Keratinocyte (primary cell): ENCODE results near the gene KMT2B. TPM values are rescaled to one million over a fixed set of nuclear protein-coding genes. Genes with fewer than 3 reads are reported as not detected.

Source experiments
- DNase-seq: peaks from one replicate; pipeline ENCODE4 v3.0.0-alpha.2; 2011; ENCODE audit warnings: low read depth, missing footprints, low spot score
- FAIRE-seq: peaks from 2 replicates; lab custom pipeline; 2011; peaks lifted over from hg19 to GRCh38; lab: Jason Lieb, UNC
- H2AFZ ChIP-seq: 2 replicates; pipeline ENCODE4 v1.6.0; 2012; ENCODE audit warnings: low read length, control low read depth, inconsistent platforms; ENCODE audit not compliant: control insufficient read depth
- H3K27ac ChIP-seq: 2 replicates; pipeline ENCODE4 v1.5.1; 2011; ENCODE audit warnings: low read length; ENCODE audit not compliant: control insufficient read depth, insufficient read depth
- H3K27me3 ChIP-seq: 3 replicates; pipeline ENCODE4 v1.6.0; 2011; ENCODE audit warnings: low read length; ENCODE audit not compliant: control insufficient read depth, insufficient read depth; ENCODE audit errors: extremely low read depth
- H3K36me3 ChIP-seq, 2 experiments: 2 replicates in 1 of 2; 3 replicates in 1 of 2; pipeline ENCODE4 v1.5.1; 2011; ENCODE audit warnings: low read length in 2 of 2, mild to moderate bottlenecking in 1 of 2; ENCODE audit not compliant: control insufficient read depth in 2 of 2, insufficient read depth in 2 of 2; ENCODE audit errors: extremely low read depth in 1 of 2
- H3K4me1 ChIP-seq: 3 replicates; pipeline ENCODE4 v1.5.1; 2011; ENCODE audit warnings: low read length; ENCODE audit not compliant: control insufficient read depth, insufficient read depth; ENCODE audit errors: extremely low read depth
- H3K4me2 ChIP-seq: 3 replicates; pipeline ENCODE4 v1.6.0; 2011; ENCODE audit warnings: low read depth, low read length; ENCODE audit not compliant: control insufficient read depth, insufficient read depth; ENCODE audit errors: extremely low read depth
- H3K4me3 ChIP-seq, 3 experiments: fragments of 200-600 bp in 1 of 3; sonication (generic) in 1 of 3; 2 replicates in 2 of 3; 3 replicates in 1 of 3; pipeline ENCODE4 v1.5.1; 2011 to 2016; ENCODE audit warnings: low read length in 3 of 3, mild to moderate bottlenecking in 3 of 3, control low read depth in 2 of 3, inconsistent platforms in 1 of 3, low read depth in 1 of 3, mixed read lengths in 1 of 3, mixed run types in 1 of 3, moderate library complexity in 1 of 3; ENCODE audit not compliant: control insufficient read depth in 2 of 3, insufficient read depth in 2 of 3; ENCODE audit errors: extremely low read depth in 1 of 3
- H3K79me2 ChIP-seq: 2 replicates; pipeline ENCODE4 v1.6.0; 2012; ENCODE audit warnings: low read length; ENCODE audit not compliant: control insufficient read depth, insufficient read depth
- H3K9ac ChIP-seq: 3 replicates; pipeline ENCODE4 v1.6.0; 2011; ENCODE audit warnings: low read length; ENCODE audit not compliant: control insufficient read depth, insufficient read depth; ENCODE audit errors: extremely low read depth
- H3K9me1 ChIP-seq: 3 replicates; pipeline ENCODE4 v1.6.0; 2011; ENCODE audit warnings: low read length; ENCODE audit not compliant: control insufficient read depth, insufficient read depth; ENCODE audit errors: extremely low read depth
- H3K9me3 ChIP-seq: 2 replicates; pipeline ENCODE4 v1.5.1; 2012; ENCODE audit warnings: low read depth, low read length; ENCODE audit not compliant: control insufficient read depth
- H4K20me1 ChIP-seq: 3 replicates; pipeline ENCODE4 v1.6.0; 2011; ENCODE audit warnings: low read length; ENCODE audit not compliant: control insufficient read depth, insufficient read depth; ENCODE audit errors: extremely low read depth
- CTCF ChIP-seq, 3 experiments: IDR thresholded peaks in 1 of 3; conservative IDR thresholded peaks in 1 of 3; optimal IDR thresholded peaks in 1 of 3; 2 replicates in 2 of 3; 3 replicates in 1 of 3; pipeline versions ENCODE3 to v1.5.1; 2011; ENCODE audit warnings: low read length in 3 of 3, mild to moderate bottlenecking in 3 of 3, moderate library complexity in 2 of 3, control low read depth in 1 of 3, inconsistent platforms in 1 of 3; ENCODE audit not compliant: insufficient read depth in 2 of 3; ENCODE audit errors: extremely low read depth in 1 of 3
- EZH2 ChIP-seq: IDR thresholded peaks from one replicate; pipeline ENCODE4 v1.6.1; 2012; ENCODE audit warnings: inconsistent platforms, mild to moderate bottlenecking, low read length, moderate library complexity
- dilution Hi-C: fragments of 300-500 bp; cut with MboI; formaldehyde crosslinking; loops from one replicate; pipeline ENCODE4 v1.7.0; 2020; ENCODE audit warnings: low sequenced_read_pairs; ENCODE audit not compliant: extremely low pct_ligation_motif_present
- polyA plus RNA-seq, 5 experiments: library from polyadenylated mRNA; depleted of rRNA in 3 of 5; stranded (reverse) in 3 of 5; stranded (forward) in 1 of 5; unstranded in 1 of 5; fragments of >200 nt; gene quantifications; 1 replicate in 1 of 5; 2 replicates in 3 of 5; 3 replicates in 1 of 5; pipeline versions ENCODE4 v1.2.1 to v1.2.3, GENCODE V29; 2011 to 2012; ENCODE audit warnings: missing spikeins in 2 of 5, low read depth in 1 of 5, low replicate concordance in 1 of 5

Gene KMT2B
- polyA plus RNA-seq, 1 donor (not counting 4 experiments of a cell fraction or from before 2014, with no cell fraction given) = 7.7 TPM

GRCh38 chr19:35757749-35758608 lies 40.2 kb downstream of the KMT2B start, which contains the start of gene PROSER3:
PROSER3 (plus strand) TSS chr19:35758176; CDS start chr19:35758216, 40 bp downstream.
- H4K20me1 ChIP-seq = no peaks in the 10 kb centered on the region
- H3K4me2 ChIP-seq = peak within 1 kb of the TSS; percentile 84
- peaks cover 20% of the 10 kb centered on the region for H3K79me2 ChIP-seq
- peak within 1 kb of the TSS; percentile 100 for H3K9ac ChIP-seq
- peak within 1 kb of the TSS; percentile 92 to 100 (median 95) for H3K4me3 ChIP-seq
- H3K27ac ChIP-seq = peak within 1 kb of the TSS; percentile 98
- peak within 1 kb of the TSS; percentile 94 for H2AFZ ChIP-seq
- peaks cover 11 to 20% of the 10 kb centered on the region in 2 experiments for H3K36me3 ChIP-seq
- peaks cover 23% of the 10 kb centered on the region for H3K4me1 ChIP-seq
- no peak for TF ChIP-seq CTCF (optimal IDR thresholded peaks at IDR 0.05 in 1 of 3, IDR thresholded peaks at IDR 0.05 in 1 of 3, conservative IDR thresholded peaks at IDR 0.05 in 1 of 3; ENCODE audit: extremely low read depth in 1 of 3, insufficient read depth in 2 of 3, low read length in 3 of 3)
- no peak for TF ChIP-seq EZH2
- H3K9me3 ChIP-seq = no peaks in the 10 kb centered on the region
- no peaks in the 10 kb centered on the region for H3K9me1 ChIP-seq
- no peaks in the 10 kb centered on the region for H3K27me3 ChIP-seq
- dilution Hi-C loops = no loop called here
- FAIRE-seq = peak; percentile 84
- peak; percentile 99 for DNase-seq

- Histone ChIP-seq H3K4me1 (peaks cover 23% of the 10 kb centered on the region), H2AFZ (no peak overlapping the region), H3K4me2 (peak overlapping the region; percentile 84), H3K27ac (no peak overlapping the region), H3K27me3 (no peaks in the 10 kb centered on the region), H3K9ac (peak overlapping the region; percentile 15), H4K20me1 (no peaks in the 10 kb centered on the region), H3K79me2 (peaks cover 20% of the 10 kb centered on the region), H3K9me1 (no peaks in the 10 kb centered on the region), H3K36me3 (peaks cover 5 to 16% of the 10 kb centered on the region in 2 experiments), H3K4me3 (peak overlapping the region in 1 of 3 experiments; percentile 1), H3K9me3 (no peaks in the 10 kb centered on the region)
- dilution Hi-C loops = no loop called here
- TF ChIP-seq EZH2 (no peak), CTCF (optimal IDR thresholded peaks at IDR 0.05 in 1 of 3, IDR thresholded peaks at IDR 0.05 in 1 of 3, conservative IDR thresholded peaks at IDR 0.05 in 1 of 3; ENCODE audit: extremely low read depth in 1 of 3, insufficient read depth in 2 of 3, low read length in 3 of 3) (no peak)
- FAIRE-seq (no peak), DNase-seq (no peak)
These were observed 41.9 kb downstream of the KMT2B start for GRCh38 chr19:35759697-35760096.
